AG04450 (cell line): ENCODE measurements around the gene DGKI. TPM values are rescaled to one million over a fixed set of nuclear protein-coding genes. Genes with fewer than 3 reads are reported as not detected.
"Not testable (repeated sequence)": the region's sequence is repeated elsewhere in the genome, so short reads cannot be mapped to it uniquely, and the experiment has no call there.

Source experiments
- CTCF ChIA-PET: fragments of 300-600, 350-600 bp; formaldehyde crosslinking; extraction: SDS; loops from one replicate; lab custom pipeline; 2022; ENCODE audit warnings: antibody characterized with exemption, inconsistent platforms; lab: Charles Lee
- POLR2A ChIA-PET: fragments of 350-600 bp; formaldehyde crosslinking; extraction: SDS; loops from one replicate; lab custom pipeline; 2021; ENCODE audit warnings: antibody characterized with exemption, inconsistent platforms; lab: Yijun Ruan, JAX
- DNase-seq: peaks from one replicate; pipeline ENCODE4 v3.0.0-alpha.2; 2011; ENCODE audit warnings: low read depth, low spot score
- H3K27ac ChIP-seq: one replicate; pipeline ENCODE4 v1.5.1; 2012; ENCODE audit warnings: low read depth, low read length, control low read depth
- H3K27me3 ChIP-seq: one replicate; pipeline ENCODE4 v1.6.0; 2012; ENCODE audit warnings: low read length; ENCODE audit not compliant: control insufficient read depth, insufficient read depth
- H3K4me3 ChIP-seq: 2 replicates; pipeline ENCODE4 v1.5.1; 2011; ENCODE audit warnings: mild to moderate bottlenecking, low read depth, low read length, control low read depth
- H3K9me3 ChIP-seq: 2 replicates; pipeline ENCODE4 v1.5.1; 2012; ENCODE audit warnings: low read length; ENCODE audit not compliant: control insufficient read depth, insufficient read depth
- CTCF ChIP-seq: IDR thresholded peaks from 2 replicates; pipeline ENCODE4 v1.5.1; 2011; ENCODE audit warnings: low read depth, low read length, control low read depth, inconsistent platforms
- polyA plus RNA-seq: library from polyadenylated mRNA; depleted of rRNA; stranded (reverse); fragments of >200 nt; gene quantifications from 2 replicates; pipeline ENCODE4 v1.2.3, GENCODE V29; 2011

DGKI gene
- polyA plus RNA-seq, 1 experiment = 3.1 TPM

GRCh38 chr7:137832382-137832781, 14.4 kb downstream of the DGKI start:
- ChIA-PET CTCF (interaction anchor here (1.2 kb wide), 1 partner anchor 206 kb away, joined by 3 read pairs; no protein-coding TSS in a partner anchor), POLR2A (no interaction called here)
- peaks cover 17% of the 10 kb centered on the region; the same call in 1 of the 2 replicates for H3K9me3 ChIP-seq
- H3K27me3 ChIP-seq = no peaks in the 10 kb centered on the region
- H3K27ac ChIP-seq = no peak overlapping the region
- no peak for TF ChIP-seq CTCF
- no peak for DNase-seq
- H3K4me3 ChIP-seq = no peak overlapping the region

GRCh38 chr7:137831555-137831954, 15.2 kb downstream of the DGKI start:
- H3K27me3 ChIP-seq, DNase-seq, H3K27ac ChIP-seq, POLR2A ChIA-PET, H3K4me3 ChIP-seq: not testable (repeated sequence)
- CTCF ChIA-PET = interaction anchor here (1.2 kb wide), 1 partner anchor 205 kb away, joined by 3 read pairs; no protein-coding TSS in a partner anchor
- H3K9me3 ChIP-seq = peaks cover 17% of the 10 kb centered on the region; the same call in 1 of the 2 replicates

- Histone ChIP-seq H3K4me3 (no peak overlapping the region), H3K9me3 (peaks cover 17% of the 10 kb centered on the region; the same call in 1 of the 2 replicates), H3K27me3 (no peaks in the 10 kb centered on the region), H3K27ac (no peak overlapping the region)
- no peak for DNase-seq
- ChIA-PET POLR2A (no interaction called here), CTCF (interaction anchor here (1.9 kb wide), 1 partner anchor 203 kb away, joined by 4 read pairs; no protein-coding TSS in a partner anchor)
- TF ChIP-seq CTCF = no peak
These were observed 17.3 kb downstream of the DGKI start for GRCh38 chr7:137829337-137829992.

GRCh38 chr7:137828456-137828855, 18.3 kb downstream of the DGKI start:
- peaks cover 13% of the 10 kb centered on the region; the same call in 1 of the 2 replicates for H3K9me3 ChIP-seq
- TF ChIP-seq CTCF = no peak
- no peaks in the 10 kb centered on the region for H3K27me3 ChIP-seq
- no peak for DNase-seq
- no peak overlapping the region for H3K27ac ChIP-seq
- POLR2A ChIA-PET = no interaction called here
- H3K4me3 ChIP-seq = no peak overlapping the region
- CTCF ChIA-PET = interaction anchor here (1.9 kb wide), 1 partner anchor 202 kb away, joined by 4 read pairs; no protein-coding TSS in a partner anchor

GRCh38 chr7:137825489-137825888, 21.3 kb downstream of the DGKI start:
- DNase-seq = no peak
- no peak for TF ChIP-seq CTCF
- Histone ChIP-seq H3K4me3 (no peak overlapping the region), H3K9me3 (no peaks in the 10 kb centered on the region), H3K27ac (no peak overlapping the region), H3K27me3 (no peaks in the 10 kb centered on the region)
- POLR2A ChIA-PET = interaction anchor here (1.0 kb wide), 1 partner anchor 158 kb away, joined by 6 read pairs; no protein-coding TSS in a partner anchor
- CTCF ChIA-PET = interaction anchor here (1.0 to 1.1 kb wide), 2 partner anchors 8 to 169 kb away, joined by 3 read pairs; no protein-coding TSS in a partner anchor
